CD4-positive, alpha-beta T cell (primary cell): Measurements from ENCODE around the gene SEC14L2. TPM values are rescaled to one million over a fixed set of nuclear protein-coding genes. Genes with fewer than 3 reads are reported as not detected.
"Not testable (repeated sequence)": the region's sequence is repeated elsewhere in the genome, so short reads cannot be mapped to it uniquely, and the experiment has no call there.

Source experiments
- ATAC-seq: fragments of 200-7000 bp; cut with Tn5 transposase; one replicate; pipeline ENCODE4 v1.10.0; 2022; ENCODE audit warnings: mild to moderate bottlenecking; ENCODE audit not compliant: poor library complexity
- CTCF ChIA-PET: fragments of 350-600 bp; sonication (Branson Sonifier 250); formaldehyde crosslinking; loops from one replicate; lab custom pipeline; 2021; ENCODE audit warnings: antibody characterized with exemption, inconsistent platforms; lab: Charles Lee
- POLR2A ChIA-PET: fragments of 350-600 bp; sonication (Branson Sonifier 250); formaldehyde crosslinking; loops from one replicate; lab custom pipeline; 2021; ENCODE audit warnings: antibody characterized with exemption, inconsistent platforms; lab: Charles Lee
- DNase-seq, 14 experiments: peaks; one replicate each; pipeline ENCODE4 v3.0.0-alpha.2; 2013 to 2020; ENCODE audit warnings: mixed read lengths in 2 of 14
- H3K27ac ChIP-seq, 2 donors: one replicate each; pipeline versions ENCODE4 v1.5.1 to v1.7.0; 2013; ENCODE audit warnings: low read length in 2 of 2, low read depth in 1 of 2, mild to moderate bottlenecking in 1 of 2
- H3K27me3 ChIP-seq, 2 experiments: 1 replicate in 1 of 2; 2 replicates in 1 of 2; pipeline versions ENCODE4 v1.6.1 to v1.7.0; 2013; ENCODE audit warnings: low read length in 2 of 2, control low read depth in 1 of 2, mild to moderate bottlenecking in 1 of 2, moderate library complexity in 1 of 2; ENCODE audit not compliant: insufficient read depth in 2 of 2, control insufficient read depth in 1 of 2
- H3K36me3 ChIP-seq: one replicate; pipeline ENCODE4 v1.6.1; 2013; ENCODE audit warnings: low read length, control low read depth; ENCODE audit not compliant: insufficient read depth
- H3K4me1 ChIP-seq: one replicate; pipeline ENCODE4 v1.6.1; 2013; ENCODE audit warnings: low read length, control low read depth; ENCODE audit not compliant: insufficient read depth
- H3K4me3 ChIP-seq: one replicate; pipeline ENCODE4 v1.5.1; 2013; ENCODE audit warnings: mild to moderate bottlenecking, low read length, moderate library complexity
- H3K9me3 ChIP-seq, 2 experiments: 1 replicate in 1 of 2; 2 replicates in 1 of 2; pipeline versions ENCODE4 v1.6.1 to v1.7.0; 2013; ENCODE audit warnings: low read length in 2 of 2, mild to moderate bottlenecking in 2 of 2, control low read depth in 1 of 2, moderate library complexity in 1 of 2; ENCODE audit not compliant: control insufficient read depth in 1 of 2, insufficient read depth in 1 of 2
- H3K27ac Mint-ChIP-seq: one replicate; pipeline ENCODE4 v1.8.0; 2020; ENCODE audit warnings: mixed read lengths
- H3K27me3 Mint-ChIP-seq: one replicate; pipeline ENCODE4 v1.8.0; 2021; ENCODE audit warnings: mixed read lengths
- H3K36me3 Mint-ChIP-seq: one replicate; pipeline ENCODE4 v1.8.0; 2021; ENCODE audit warnings: low read depth, mixed read lengths
- H3K4me1 Mint-ChIP-seq: one replicate; pipeline ENCODE4 v1.8.0; 2021; ENCODE audit warnings: low read depth, mixed read lengths
- H3K4me3 Mint-ChIP-seq: one replicate; pipeline ENCODE4 v1.8.0; 2020; ENCODE audit warnings: mild to moderate bottlenecking, mixed read lengths
- H3K9me3 Mint-ChIP-seq: one replicate; pipeline ENCODE4 v1.8.0; 2020; ENCODE audit warnings: mixed read lengths
- CTCF ChIP-seq: fragments of 200-600 bp; IDR thresholded peaks from one replicate; pipeline ENCODE4 v1.8.0; 2022; ENCODE audit warnings: antibody characterized with exemption, mild to moderate bottlenecking
- intact Hi-C, 2 experiments: fragments of 100-400 bp; cut with DNase I in 1 of 2; cut with micrococcal nuclease in 1 of 2; formaldehyde crosslinking; loops; one replicate each; pipeline versions ENCODE4 v1.15.1 to v1.9.0; 2023 to 2025; cut with DNase I, micrococcal nuclease
- total RNA-seq, 174 experiments: library from RNA in 2 of 174; stranded (reverse) in 2 of 174; gene quantifications; one replicate each; pipeline ENCODE4 v1.2.3 and lab custom pipeline; 2021 to 2026

SEC14L2 gene
- total RNA-seq, 2 experiments from 2014 or later, result 74.6 to 79.8 TPM

GRCh38 chr22:30457981-30458380, 61.2 kb downstream of the SEC14L2 start:
- CTCF ChIA-PET, result interaction anchor here (0.7 to 1.2 kb wide), 2 partner anchors 31 to 53 kb away, joined by 3 to 4 read pairs; no protein-coding TSS in a partner anchor
- peaks cover 4 to 11% of the 10 kb centered on the region in 2 experiments for H3K27me3 ChIP-seq
- no peaks in the 10 kb centered on the region for H3K36me3 Mint-ChIP-seq
- intact Hi-C loops, result no loop called here
- H3K4me3 ChIP-seq, result no peak overlapping the region
- H3K4me1 Mint-ChIP-seq, result no peaks in the 10 kb centered on the region
- no peak overlapping the region for H3K27ac Mint-ChIP-seq
- peaks cover 0 to 3% of the 10 kb centered on the region in 2 experiments for H3K9me3 ChIP-seq
- no peak overlapping the region for H3K4me3 Mint-ChIP-seq
- no peaks in the 10 kb centered on the region for H3K4me1 ChIP-seq
- DNase-seq (no peak), ATAC-seq (no peak)
- H3K27me3 Mint-ChIP-seq, result peaks cover 43% of the 10 kb centered on the region
- H3K9me3 Mint-ChIP-seq, result no peaks in the 10 kb centered on the region
- no peaks in the 10 kb centered on the region for H3K36me3 ChIP-seq
- no peak for TF ChIP-seq CTCF
- POLR2A ChIA-PET, result no interaction called here
- no peak overlapping the region for H3K27ac ChIP-seq

- H3K9me3 ChIP-seq, result peaks cover 0 to 3% of the 10 kb centered on the region in 2 experiments
- H3K36me3 Mint-ChIP-seq, result no peaks in the 10 kb centered on the region
- ChIA-PET POLR2A (no interaction called here), CTCF (no interaction called here)
- H3K4me1 ChIP-seq, result no peaks in the 10 kb centered on the region
- H3K36me3 ChIP-seq, result no peaks in the 10 kb centered on the region
- H3K4me3 ChIP-seq, result no peak overlapping the region
- peak in 2 of 14 experiments; percentile 34 to 42 for DNase-seq
- H3K4me3 Mint-ChIP-seq, result no peak overlapping the region
- peaks cover 36% of the 10 kb centered on the region for H3K27me3 Mint-ChIP-seq
- no peak overlapping the region for H3K27ac ChIP-seq
- TF ChIP-seq CTCF, result no peak
- intact Hi-C loops, result no loop called here
- H3K27me3 ChIP-seq, result peaks cover 4 to 11% of the 10 kb centered on the region in 2 experiments
- H3K27ac Mint-ChIP-seq, result no peak overlapping the region
- H3K4me1 Mint-ChIP-seq, result no peaks in the 10 kb centered on the region
- peak; percentile 48 for ATAC-seq
- no peaks in the 10 kb centered on the region for H3K9me3 Mint-ChIP-seq
Observed at GRCh38 chr22:30459181-30460052, 62.6 kb downstream of the SEC14L2 start.

DNA sequence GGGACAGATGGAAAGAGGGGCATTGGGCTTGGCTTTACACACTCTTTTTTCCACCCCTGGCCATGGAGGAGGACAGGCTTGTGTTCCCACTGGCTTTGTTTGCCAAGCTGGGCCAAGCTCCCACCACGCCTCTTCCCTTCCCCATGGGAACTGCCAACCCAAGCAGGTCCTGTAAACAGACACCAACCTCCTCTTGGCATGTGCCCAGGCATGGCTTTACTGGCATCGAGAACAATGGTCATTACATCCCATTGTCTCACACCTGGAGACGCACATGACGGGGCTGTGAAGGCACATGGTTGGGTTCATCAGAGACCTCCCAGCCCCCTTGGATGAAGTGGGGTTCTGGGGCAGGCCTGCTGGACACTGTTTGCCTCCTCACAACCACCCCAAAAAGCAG, 63.3 kb downstream of the SEC14L2 start:
- Mint-ChIP-seq H3K4me3 (no peak overlapping the region), H3K27ac (no peak overlapping the region), H3K36me3 (no peaks in the 10 kb centered on the region), H3K9me3 (no peaks in the 10 kb centered on the region), H3K4me1 (no peaks in the 10 kb centered on the region), H3K27me3 (peaks cover 40% of the 10 kb centered on the region)
- ChIA-PET CTCF (no interaction called here), POLR2A (no interaction called here)
- intact Hi-C loops, result no loop called here
- Histone ChIP-seq H3K9me3 (peaks cover 0 to 3% of the 10 kb centered on the region in 2 experiments), H3K27ac (no peak overlapping the region), H3K4me1 (no peaks in the 10 kb centered on the region), H3K27me3 (peaks cover 6 to 11% of the 10 kb centered on the region in 2 experiments), H3K4me3 (no peak overlapping the region), H3K36me3 (no peaks in the 10 kb centered on the region)
- TF ChIP-seq CTCF, result no peak
- ATAC-seq (no peak), DNase-seq (no peak)

- CTCF ChIA-PET, H3K4me3 ChIP-seq, H3K9me3 ChIP-seq, H3K36me3 ChIP-seq, H3K4me3 Mint-ChIP-seq, H3K27ac Mint-ChIP-seq, H3K27ac ChIP-seq, H3K4me1 Mint-ChIP-seq, ATAC-seq, DNase-seq, intact Hi-C loops, H3K4me1 ChIP-seq, H3K36me3 Mint-ChIP-seq, POLR2A ChIA-PET, H3K9me3 Mint-ChIP-seq: not testable (repeated sequence)
- H3K27me3 ChIP-seq, result peaks cover 6 to 11% of the 10 kb centered on the region in 2 experiments
- H3K27me3 Mint-ChIP-seq, result peaks cover 42% of the 10 kb centered on the region
Observed at GRCh38 chr22:30460555-30460954, 63.7 kb downstream of the SEC14L2 start.
